Esophagus muscularis mucosa (tissue), 4 donors: ENCODE measurements around the gene STYXL2. TPM values are rescaled to one million over a fixed set of nuclear protein-coding genes. Genes with fewer than 3 reads are reported as not detected.
A peak's percentile ranks its signal among the peaks of the same experiment; 100 is the strongest.

Experiments
- DNase-seq: peaks from one replicate; pipeline ENCODE4 v3.0.0-alpha.2; 2017; ENCODE audit errors: extremely low spot score
- H3K27ac ChIP-seq, 4 donors: fragments of 200-600 bp; sonication (generic); replicated peaks in 1 of 4; 1 replicate in 3 of 4; 2 replicates in 1 of 4; pipeline ENCODE4 v1.5.1; 2016 to 2019; ENCODE audit warnings: mild to moderate bottlenecking in 1 of 4
- H3K27me3 ChIP-seq, 4 donors: fragments of 200-600 bp; sonication (generic); one replicate each; pipeline versions ENCODE4 v1.5.1 to v1.6.0; 2016 to 2019
- H3K36me3 ChIP-seq, 4 donors: fragments of 200-600 bp; sonication (generic); one replicate each; pipeline ENCODE4 v1.5.1; 2016 to 2019
- H3K4me1 ChIP-seq, 4 donors: fragments of 200-600 bp; sonication (generic); one replicate each; pipeline ENCODE4 v1.5.1; 2016 to 2019
- H3K4me3 ChIP-seq, 4 donors: fragments of 200-600 bp; sonication (generic); 1 replicate in 2 of 4; 2 replicates in 2 of 4; pipeline ENCODE4 v1.5.1; 2016 to 2019; ENCODE audit warnings: mild to moderate bottlenecking in 4 of 4, moderate library complexity in 1 of 4
- H3K9me3 ChIP-seq, 4 donors: fragments of 200-600 bp; sonication (generic); 1 replicate in 3 of 4; 2 replicates in 1 of 4; pipeline ENCODE4 v1.5.1; 2016 to 2019
- EP300 ChIP-seq: sonication (generic); formaldehyde crosslinking; IDR thresholded peaks from one replicate; pipeline ENCODE4 v1.6.1; 2017; ENCODE audit warnings: antibody characterized with exemption
- POLR2A ChIP-seq: fragments of 450-650 bp; IDR thresholded peaks from one replicate; pipeline ENCODE4 v1.6.1; 2017; ENCODE audit warnings: antibody characterized with exemption, moderate library complexity, mild to moderate bottlenecking, low read depth
- POLR2AphosphoS5 ChIP-seq, 2 donors: sonication (generic); formaldehyde crosslinking; IDR thresholded peaks; one replicate each; pipeline ENCODE4 v1.6.1; 2017; ENCODE audit warnings: antibody characterized with exemption in 2 of 2
- WGBS: methylation state at CpG from one replicate; pipeline ENCODE4 v1.1.5; 2018; 5-methylcytosine and 5-hydroxymethylcytosine counted together
- intact Hi-C: fragments of 100-400 bp; cut with DNase I; formaldehyde crosslinking; loops from one replicate; pipeline ENCODE4 v1.15.1; 2023
- total RNA-seq, 4 donors: library from RNA; depleted of rRNA; stranded (reverse); fragments of >200 nt; gene quantifications; one replicate each; pipeline versions ENCODE4 v1.1.0 to v1.2.1, GENCODE V29; 2016
- TF ChIP-seq, protein P1 (sequence below), 3 experiments: fragments of 200-600 bp in 2 of 3; fragments of 450-650 bp in 1 of 3; sonication (generic) in 2 of 3; IDR thresholded peaks; one replicate each; pipeline ENCODE4 v1.5.1; 2017 to 2019; ENCODE audit warnings: antibody characterized with exemption in 3 of 3, mild to moderate bottlenecking in 2 of 3, moderate library complexity in 1 of 3

STYXL2 gene
- total RNA-seq, 4 donors from 2014 or later: 0.32 to 0.46 TPM; not detected in 2

DNA sequence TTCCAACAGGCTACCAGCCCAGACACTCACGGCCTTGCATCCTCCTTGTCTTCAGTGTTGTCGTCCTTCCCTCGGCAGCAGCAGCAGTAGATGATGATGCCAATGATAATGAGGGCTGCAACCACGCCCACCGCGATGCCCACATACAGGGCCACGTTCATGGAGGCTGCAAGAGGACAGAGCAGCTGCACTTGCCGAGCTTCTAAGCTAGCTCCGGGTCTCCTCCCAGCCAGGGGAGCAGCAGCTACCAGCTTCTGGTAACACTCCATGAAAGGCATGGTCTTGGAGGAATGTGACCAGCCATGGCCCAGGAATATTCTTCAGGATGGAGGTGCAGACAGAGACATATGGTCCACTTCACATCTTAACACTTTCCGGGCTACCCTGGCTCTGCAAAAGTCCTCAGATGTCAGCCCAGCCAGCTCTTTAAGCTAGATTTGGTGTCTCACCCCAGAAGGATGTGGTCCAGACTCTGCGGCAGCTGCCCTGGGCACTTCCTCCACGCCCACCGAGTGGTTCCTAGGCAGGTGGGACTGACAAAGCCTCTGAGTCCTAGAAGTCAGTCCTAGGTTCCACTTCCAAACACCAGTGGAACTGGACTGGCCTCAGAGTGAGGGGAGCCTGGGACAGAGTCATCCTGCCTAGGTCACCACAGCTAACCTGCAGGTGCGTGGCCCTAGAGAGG, 38.8 kb upstream of the STYXL2 start:
- WGBS: 82% methylated on average over 14 of the region's 14 CpGs
- H3K27ac ChIP-seq: no peak overlapping the region
- intact Hi-C loops: loop anchor here (5.0 kb wide), 1 partner anchor 78 kb away; the partner anchor contains the start of gene ILDR2
- H3K36me3 ChIP-seq: peaks cover 0 to 5% (median 0%) of the 10 kb centered on the region in 4 donors
- H3K27me3 ChIP-seq: peaks cover 0 to 10% (median 3%) of the 10 kb centered on the region in 4 donors
- H3K4me1 ChIP-seq: peaks cover 0 to 10% (median 7%) of the 10 kb centered on the region in 4 donors
- peak; percentile 88 for DNase-seq
- H3K9me3 ChIP-seq: no peaks in the 10 kb centered on the region
- H3K4me3 ChIP-seq: no peak overlapping the region
- TF ChIP-seq, protein P1, sequence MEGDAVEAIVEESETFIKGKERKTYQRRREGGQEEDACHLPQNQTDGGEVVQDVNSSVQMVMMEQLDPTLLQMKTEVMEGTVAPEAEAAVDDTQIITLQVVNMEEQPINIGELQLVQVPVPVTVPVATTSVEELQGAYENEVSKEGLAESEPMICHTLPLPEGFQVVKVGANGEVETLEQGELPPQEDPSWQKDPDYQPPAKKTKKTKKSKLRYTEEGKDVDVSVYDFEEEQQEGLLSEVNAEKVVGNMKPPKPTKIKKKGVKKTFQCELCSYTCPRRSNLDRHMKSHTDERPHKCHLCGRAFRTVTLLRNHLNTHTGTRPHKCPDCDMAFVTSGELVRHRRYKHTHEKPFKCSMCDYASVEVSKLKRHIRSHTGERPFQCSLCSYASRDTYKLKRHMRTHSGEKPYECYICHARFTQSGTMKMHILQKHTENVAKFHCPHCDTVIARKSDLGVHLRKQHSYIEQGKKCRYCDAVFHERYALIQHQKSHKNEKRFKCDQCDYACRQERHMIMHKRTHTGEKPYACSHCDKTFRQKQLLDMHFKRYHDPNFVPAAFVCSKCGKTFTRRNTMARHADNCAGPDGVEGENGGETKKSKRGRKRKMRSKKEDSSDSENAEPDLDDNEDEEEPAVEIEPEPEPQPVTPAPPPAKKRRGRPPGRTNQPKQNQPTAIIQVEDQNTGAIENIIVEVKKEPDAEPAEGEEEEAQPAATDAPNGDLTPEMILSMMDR (IDR thresholded peaks at IDR 0.05): no peak
- no peak for TF ChIP-seq EP300
- no peak for TF ChIP-seq POLR2AphosphoS5 (IDR thresholded peaks at IDR 0.05)
- no peak for TF ChIP-seq POLR2A

DNA sequence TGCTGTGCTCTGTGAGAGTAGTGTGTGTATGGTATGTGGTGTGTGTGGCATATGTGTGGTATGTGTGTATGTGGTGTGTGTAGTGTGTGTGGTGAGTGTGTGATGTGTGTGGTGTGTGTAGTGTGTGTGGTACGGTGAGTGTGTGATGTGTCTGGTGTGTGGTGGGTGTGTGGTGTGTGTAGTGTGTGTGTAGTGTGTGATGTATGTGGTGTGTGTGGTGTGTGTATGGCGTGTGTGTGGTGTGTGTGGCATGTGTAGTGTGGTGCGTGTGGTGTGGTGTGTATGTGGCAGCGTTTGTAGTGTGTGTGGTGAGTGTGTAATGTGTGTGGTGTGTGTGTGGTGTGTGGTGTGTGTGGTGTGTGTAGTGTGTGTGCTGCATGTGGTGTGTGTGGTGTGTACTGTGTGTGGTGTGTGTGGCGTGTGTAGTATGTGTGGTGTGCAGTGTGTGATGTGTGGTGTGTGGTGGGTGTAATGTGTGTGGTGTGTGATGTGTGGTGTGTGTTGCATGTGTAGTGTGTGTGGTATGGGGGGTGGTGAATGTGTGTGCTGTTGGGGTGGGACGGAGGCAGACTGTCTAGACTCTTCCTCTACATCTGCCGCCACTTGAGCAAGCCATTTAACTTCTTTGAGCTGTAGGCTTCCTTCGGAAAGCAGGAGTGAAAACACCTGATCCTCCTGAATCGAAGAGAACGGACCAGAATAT, 37.2 kb upstream of the STYXL2 start:
- DNase-seq: peak; percentile 17
- H3K36me3 ChIP-seq: peaks cover 0 to 5% (median 0%) of the 10 kb centered on the region in 4 donors
- TF ChIP-seq POLR2AphosphoS5 (IDR thresholded peaks at IDR 0.05) (no peak), EP300 (no peak), POLR2A (no peak)
- TF ChIP-seq, protein P1 (IDR thresholded peaks at IDR 0.05): no peak
- 49% methylated on average over 10 of the region's 10 CpGs for WGBS
- peaks cover 0 to 10% (median 7%) of the 10 kb centered on the region in 4 donors for H3K4me1 ChIP-seq
- intact Hi-C loops: loop anchor here (5.0 kb wide), 1 partner anchor 79 kb away; the partner anchor contains the start of gene ILDR2
- no peaks in the 10 kb centered on the region for H3K9me3 ChIP-seq
- no peak overlapping the region for H3K4me3 ChIP-seq
- peaks cover 0 to 16% (median 4%) of the 10 kb centered on the region in 4 donors for H3K27me3 ChIP-seq
- H3K27ac ChIP-seq: no peak overlapping the region

DNA sequence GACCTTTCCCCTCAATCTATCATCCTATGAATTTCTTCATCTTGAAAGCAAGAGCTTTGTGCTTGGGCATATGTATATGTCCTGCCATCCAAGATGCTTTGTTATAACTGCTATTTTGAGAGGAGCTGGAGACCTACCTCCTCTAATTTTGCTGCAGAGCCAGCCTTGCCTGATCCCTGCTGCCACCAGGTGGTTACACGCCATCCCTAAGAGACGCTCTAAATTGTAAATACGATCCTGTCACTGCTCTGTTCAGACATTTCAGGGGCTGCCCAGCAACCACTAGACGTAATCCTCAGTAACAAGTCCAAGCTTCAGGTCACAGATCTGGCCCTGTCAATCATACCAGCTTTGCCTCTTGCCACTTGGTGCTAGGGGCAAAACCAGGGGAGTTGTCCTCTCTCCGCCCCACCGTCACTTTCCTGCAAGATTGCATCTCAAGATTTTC, 36.6 kb upstream of the STYXL2 start:
- Histone ChIP-seq H3K4me1 (peaks cover 0 to 10% (median 7%) of the 10 kb centered on the region in 4 donors), H3K36me3 (peaks cover 0 to 5% (median 0%) of the 10 kb centered on the region in 4 donors), H3K4me3 (no peak overlapping the region), H3K9me3 (no peaks in the 10 kb centered on the region), H3K27me3 (peaks cover 0 to 16% (median 4%) of the 10 kb centered on the region in 4 donors), H3K27ac (no peak overlapping the region)
- intact Hi-C loops: loop anchor here (5.0 kb wide), 1 partner anchor 80 kb away; the partner anchor contains the start of gene ILDR2
- DNase-seq: peak; percentile 78
- 35% methylated on average over 6 of the region's 6 CpGs for WGBS
- no peak for TF ChIP-seq POLR2A
- no peak for TF ChIP-seq POLR2AphosphoS5 (IDR thresholded peaks at IDR 0.05)
- no peak for TF ChIP-seq EP300
- TF ChIP-seq, protein P1 (IDR thresholded peaks at IDR 0.05): peak; percentile 47 to 61 (median 59)

DNA sequence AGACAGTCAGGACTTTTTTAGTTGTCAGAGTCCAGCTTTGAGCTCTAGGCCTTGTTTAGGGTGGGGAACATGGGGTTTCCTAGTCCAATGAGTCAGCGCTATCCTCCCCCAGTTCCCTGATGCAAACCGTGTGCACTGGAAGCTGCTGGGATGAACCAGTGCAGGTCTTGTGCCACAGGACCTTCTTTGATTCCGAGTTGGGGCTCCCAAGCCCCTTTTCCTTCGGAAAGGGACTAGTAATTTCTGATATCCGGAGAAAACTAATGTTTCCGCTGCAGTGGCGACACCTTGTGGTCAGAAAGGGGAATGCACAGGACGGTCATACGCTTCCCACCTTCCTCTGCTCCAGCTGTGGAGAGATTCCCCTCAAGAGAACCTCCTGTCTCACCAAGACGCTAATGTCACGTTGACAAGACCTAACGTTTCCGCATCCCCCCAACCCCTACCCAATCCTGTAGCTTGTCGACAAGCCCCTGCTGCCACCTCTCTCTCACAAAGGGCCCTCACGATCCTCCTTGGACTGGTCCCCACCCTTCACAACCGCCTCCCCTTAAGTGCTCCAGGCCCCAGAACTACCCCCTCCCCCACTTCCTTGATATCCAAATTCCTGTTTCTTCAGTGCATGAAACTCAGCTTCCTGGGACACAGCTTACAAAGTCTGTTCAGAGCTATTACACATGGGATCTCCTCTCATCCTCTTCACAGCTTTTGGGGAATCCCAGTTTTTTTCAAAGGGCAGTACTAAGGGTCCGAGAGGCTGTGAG, 34.6 kb upstream of the STYXL2 start:
- Histone ChIP-seq H3K36me3 (peaks cover 0 to 5% (median 0%) of the 10 kb centered on the region in 4 donors), H3K4me3 (no peak overlapping the region), H3K4me1 (peaks cover 0 to 10% (median 7%) of the 10 kb centered on the region in 4 donors), H3K27ac (no peak overlapping the region), H3K9me3 (no peaks in the 10 kb centered on the region), H3K27me3 (peaks cover 0 to 12% (median 4%) of the 10 kb centered on the region in 4 donors)
- no peak for TF ChIP-seq POLR2A
- TF ChIP-seq, protein P1 (IDR thresholded peaks at IDR 0.05): peak; percentile 89 to 98 (median 97)
- WGBS: 16% methylated on average over 16 of the region's 17 CpGs
- intact Hi-C loops: loop anchor here (2.0 to 5.0 kb wide), 2 partner anchors 82 to 148 kb away; partner anchors contain the start of gene ILDR2
- DNase-seq: peak; percentile 92
